ENCODE data around the gene AGFG2. TPM values are rescaled to one million over a fixed set of nuclear protein-coding genes. Genes with fewer than 3 reads are reported as not detected.
A peak's percentile ranks its signal among the peaks of the same experiment; 100 is the strongest.

Gene AGFG2
- polyA plus RNA-seq, 2 of the 4 experiments (the other 2 are of a cell fraction), result 16.0 to 31.8 TPM

DNA sequence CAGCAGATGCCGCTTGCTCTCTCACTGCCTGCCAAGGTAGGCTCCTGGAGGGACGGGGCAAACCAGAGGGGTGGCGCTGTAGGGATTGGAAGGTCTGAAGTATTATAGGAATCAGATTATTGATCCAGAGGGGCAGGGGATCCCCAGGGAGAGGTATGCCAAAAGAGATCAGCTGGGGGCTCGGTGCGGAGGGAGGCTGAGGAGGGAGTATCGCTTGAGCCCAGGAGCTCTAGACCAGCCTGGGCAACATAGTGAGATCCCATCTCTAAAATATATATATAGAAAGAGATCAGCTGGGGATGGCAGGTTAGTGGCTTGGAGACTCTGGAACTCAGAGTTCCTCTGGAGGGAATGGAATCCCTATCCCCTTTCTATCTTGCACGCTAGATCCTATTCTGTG lies 56.2 kb downstream of the AGFG2 start:
- ChIA-PET CTCF (interaction anchor here (1.3 to 2.6 kb wide), 4 partner anchors 9 to 96 kb away, joined by 4 to 11 read pairs (median 7); partner anchors contain the start of genes FBXO24 and LRCH4), POLR2A (no interaction called here)
- 86% methylated on average over 7 of the region's 7 CpGs for WGBS (ENCODE audit: missing lambda C conversion rate)
- no peaks in the 10 kb centered on the region for H3K4me1 ChIP-seq
- FAIRE-seq (no peak), DNase-seq (ENCODE audit: low read depth in 1 of 2, low spot score in 1 of 2) (no peak), ATAC-seq (no peak)
- no peak for TF ChIP-seq PHF8 (IDR thresholded peaks at IDR 0.05; ENCODE audit: borderline replicate concordance, low read depth)
- TF ChIP-seq HOXB5 (CRISPR knock-in tag; IDR thresholded peaks at IDR 0.05), result no peak
- TF ChIP-seq EHF (CRISPR knock-in tag; IDR thresholded peaks at IDR 0.05), result no peak
- TF ChIP-seq ZFP36 (IDR thresholded peaks at IDR 0.05; ENCODE audit: borderline replicate concordance, partially characterized antibody), result no peak
- no peak for TF ChIP-seq SMC3 (IDR thresholded peaks at IDR 0.05)
- TF ChIP-seq FOXS1 (CRISPR knock-in tag; IDR thresholded peaks at IDR 0.05), result no peak
- H3K4me2 ChIP-seq, result no peak overlapping the region
- H3K9me3 ChIP-seq, result no peaks in the 10 kb centered on the region
- H3K4me3 ChIP-seq, result no peak overlapping the region
- H3K27ac ChIP-seq, result no peak overlapping the region

DNA sequence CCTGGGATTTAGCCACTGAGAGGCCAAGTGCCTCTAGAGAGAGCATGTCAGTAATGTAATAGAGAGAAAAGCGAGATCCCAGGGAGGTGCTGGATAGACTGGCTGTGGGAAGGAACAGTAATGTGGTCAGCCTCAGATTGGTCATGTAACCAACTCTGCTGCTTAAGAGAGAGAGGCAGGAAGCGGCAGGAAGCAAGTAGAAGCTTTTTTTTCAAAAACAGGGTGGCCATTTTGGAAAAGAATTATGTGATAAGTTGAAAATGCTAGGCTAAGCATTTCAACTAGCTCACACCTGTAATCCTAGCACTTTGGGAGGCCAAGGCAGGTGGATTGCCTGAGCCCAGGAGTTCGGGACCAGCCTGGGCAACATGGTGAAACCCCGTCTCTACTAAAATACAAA lies 59.4 kb downstream of the AGFG2 start:
- ChIA-PET POLR2A (interaction anchor here (0.6 to 1.0 kb wide), 2 partner anchors 12 to 14 kb away, joined by 4 to 5 read pairs; partner anchors contain the start of gene FBXO24), CTCF (interaction anchor here (0.6 to 3.2 kb wide), 9 partner anchors 8 to 148 kb away, joined by 3 to 20 read pairs (median 4); partner anchors contain the start of genes FBXO24, LRCH4 and POP7)
- Histone ChIP-seq H3K9me3 (no peaks in the 10 kb centered on the region), H3K27ac (no peak overlapping the region), H3K4me3 (no peak overlapping the region), H3K4me2 (no peak overlapping the region), H3K4me1 (no peaks in the 10 kb centered on the region)
- DNase-seq (ENCODE audit: low read depth in 1 of 2, low spot score in 1 of 2), result no peak
- TF ChIP-seq CHD2 (IDR thresholded peaks at IDR 0.05; ENCODE audit: low read length, partially characterized antibody) (no peak), KDM5A (IDR thresholded peaks at IDR 0.05) (no peak), MAFK (IDR thresholded peaks at IDR 0.05; ENCODE audit: partially characterized antibody) (peak; percentile 66)
- no peak for FAIRE-seq
- no peak for ATAC-seq
- WGBS (ENCODE audit: missing lambda C conversion rate), result 72% methylated on average over 4 of the region's 4 CpGs

DNA sequence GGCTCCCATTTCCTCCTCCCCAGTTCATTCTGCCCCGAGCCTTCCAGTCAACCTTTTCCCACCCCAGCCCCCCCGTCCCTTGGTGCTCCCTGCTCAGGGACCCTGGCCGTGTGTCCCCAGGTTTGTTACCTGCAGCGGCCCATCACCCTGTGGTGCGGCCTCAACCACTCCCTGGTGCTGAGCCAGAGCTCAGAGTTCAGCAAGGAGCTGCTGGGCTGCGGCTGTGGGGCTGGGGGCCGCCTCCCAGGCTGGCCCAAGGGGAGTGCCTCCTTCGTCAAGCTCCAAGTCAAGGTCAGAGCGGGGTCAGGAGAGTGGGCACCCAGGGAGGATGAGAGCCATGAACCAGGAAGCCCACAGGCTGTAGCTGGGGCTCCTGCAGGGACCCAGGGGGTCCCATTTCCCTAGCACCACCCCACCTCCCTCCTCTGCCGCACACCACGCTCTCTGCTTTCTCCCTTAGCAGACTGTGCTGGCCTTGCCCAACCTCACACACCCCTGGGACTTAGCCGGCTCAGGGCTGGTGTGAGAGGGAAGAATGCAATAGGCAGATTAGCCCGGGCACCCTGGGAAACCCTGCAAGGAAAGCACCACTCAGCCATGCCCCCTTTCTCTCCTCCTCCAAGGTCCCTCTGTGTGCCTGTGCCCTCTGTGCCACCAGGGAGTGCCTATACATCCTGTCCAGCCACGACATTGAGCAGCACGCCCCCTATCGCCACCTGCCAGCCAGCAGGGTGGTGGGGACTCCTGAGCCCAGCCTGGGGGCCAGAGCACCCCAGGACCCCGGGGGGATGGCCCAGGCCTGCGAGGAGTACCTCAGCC lies 61.1 kb downstream of the AGFG2 start:
- POLR2A ChIA-PET, result interaction anchor here (0.5 kb wide), 1 partner anchor 11 kb away, joined by 3 read pairs; no protein-coding TSS in a partner anchor
- Histone ChIP-seq H3K4me1 (0 out of 3 replicates have a peak, but pooled peaks cover 4% of the 10 kb centered on the region), H3K4me3 (no peak overlapping the region), H3K9me3 (no peaks in the 10 kb centered on the region), H3K27ac (no peak overlapping the region), H3K4me2 (no peak overlapping the region)
- no peak for DNase-seq (ENCODE audit: low read depth in 1 of 2, low spot score in 1 of 2)
- TF ChIP-seq, protein P1, sequence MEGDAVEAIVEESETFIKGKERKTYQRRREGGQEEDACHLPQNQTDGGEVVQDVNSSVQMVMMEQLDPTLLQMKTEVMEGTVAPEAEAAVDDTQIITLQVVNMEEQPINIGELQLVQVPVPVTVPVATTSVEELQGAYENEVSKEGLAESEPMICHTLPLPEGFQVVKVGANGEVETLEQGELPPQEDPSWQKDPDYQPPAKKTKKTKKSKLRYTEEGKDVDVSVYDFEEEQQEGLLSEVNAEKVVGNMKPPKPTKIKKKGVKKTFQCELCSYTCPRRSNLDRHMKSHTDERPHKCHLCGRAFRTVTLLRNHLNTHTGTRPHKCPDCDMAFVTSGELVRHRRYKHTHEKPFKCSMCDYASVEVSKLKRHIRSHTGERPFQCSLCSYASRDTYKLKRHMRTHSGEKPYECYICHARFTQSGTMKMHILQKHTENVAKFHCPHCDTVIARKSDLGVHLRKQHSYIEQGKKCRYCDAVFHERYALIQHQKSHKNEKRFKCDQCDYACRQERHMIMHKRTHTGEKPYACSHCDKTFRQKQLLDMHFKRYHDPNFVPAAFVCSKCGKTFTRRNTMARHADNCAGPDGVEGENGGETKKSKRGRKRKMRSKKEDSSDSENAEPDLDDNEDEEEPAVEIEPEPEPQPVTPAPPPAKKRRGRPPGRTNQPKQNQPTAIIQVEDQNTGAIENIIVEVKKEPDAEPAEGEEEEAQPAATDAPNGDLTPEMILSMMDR (IDR thresholded peaks at IDR 0.05), result peak; percentile 16; the same call in 1 of the 3 replicates
- TF ChIP-seq, protein P2, sequence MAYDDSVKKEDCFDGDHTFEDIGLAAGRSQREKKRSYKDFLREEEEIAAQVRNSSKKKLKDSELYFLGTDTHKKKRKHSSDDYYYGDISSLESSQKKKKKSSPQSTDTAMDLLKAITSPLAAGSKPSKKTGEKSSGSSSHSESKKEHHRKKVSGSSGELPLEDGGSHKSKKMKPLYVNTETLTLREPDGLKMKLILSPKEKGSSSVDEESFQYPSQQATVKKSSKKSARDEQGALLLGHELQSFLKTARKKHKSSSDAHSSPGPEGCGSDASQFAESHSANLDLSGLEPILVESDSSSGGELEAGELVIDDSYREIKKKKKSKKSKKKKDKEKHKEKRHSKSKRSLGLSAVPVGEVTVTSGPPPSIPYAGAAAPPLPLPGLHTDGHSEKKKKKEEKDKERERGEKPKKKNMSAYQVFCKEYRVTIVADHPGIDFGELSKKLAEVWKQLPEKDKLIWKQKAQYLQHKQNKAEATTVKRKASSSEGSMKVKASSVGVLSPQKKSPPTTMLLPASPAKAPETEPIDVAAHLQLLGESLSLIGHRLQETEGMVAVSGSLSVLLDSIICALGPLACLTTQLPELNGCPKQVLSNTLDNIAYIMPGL (CRISPR knock-in tag; IDR thresholded peaks at IDR 0.05; ENCODE audit: borderline replicate concordance), result no peak
- ATAC-seq, result 0 out of 6 replicates have a peak, but pooled peaks of 1 of the 2 experiments have one; percentile 5
- WGBS (ENCODE audit: missing lambda C conversion rate), result 51% methylated on average over 9 of the region's 18 CpGs
- no peak for FAIRE-seq
- CTCF ChIA-PET, result interaction anchor here (0.7 to 3.2 kb wide), 5 partner anchors 12 to 105 kb away, joined by 3 to 20 read pairs (median 6); partner anchors contain the start of genes FBXO24, LRCH4 and POP7

DNA sequence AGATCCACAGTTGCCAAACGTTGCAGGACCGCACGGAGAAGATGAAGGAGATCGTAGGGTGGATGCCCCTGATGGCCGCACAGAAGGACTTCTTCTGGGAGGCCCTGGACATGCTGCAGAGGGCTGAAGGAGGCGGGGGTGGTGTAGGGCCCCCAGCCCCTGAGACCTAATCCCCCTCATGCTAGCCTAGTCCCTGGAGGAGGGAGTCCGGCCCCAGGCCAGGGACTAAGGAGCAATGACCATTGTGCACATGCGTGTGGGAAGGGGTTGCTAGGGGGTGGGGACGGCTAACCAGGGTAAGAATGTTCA lies 61.7 kb downstream of the AGFG2 start:
- WGBS (ENCODE audit: missing lambda C conversion rate), result 88% methylated on average over 9 of the region's 9 CpGs
- no peak for ATAC-seq
- ChIA-PET CTCF (interaction anchor here (1.5 kb wide), 1 partner anchor 41 kb away, joined by 6 read pairs; no protein-coding TSS in a partner anchor), POLR2A (no interaction called here)
- FAIRE-seq, result no peak
- no peak overlapping the region for H3K4me2 ChIP-seq
- H3K27ac ChIP-seq, result no peak overlapping the region
- H3K4me3 ChIP-seq, result no peak overlapping the region
- H3K4me1 ChIP-seq, result 0 out of 3 replicates have a peak, but pooled peaks cover 4% of the 10 kb centered on the region
- no peaks in the 10 kb centered on the region for H3K9me3 ChIP-seq
- no peak for DNase-seq (ENCODE audit: low read depth in 1 of 2, low spot score in 1 of 2)
- no peak for TF ChIP-seq NPAS2 (CRISPR knock-in tag; IDR thresholded peaks at IDR 0.05; ENCODE audit: borderline replicate concordance)
- no peak for TF ChIP-seq RFX5 (IDR thresholded peaks at IDR 0.05)
- no peak for TF ChIP-seq TFCP2L1 (CRISPR knock-in tag; IDR thresholded peaks at IDR 0.05)
- no peak for TF ChIP-seq HOXB13 (CRISPR knock-in tag; IDR thresholded peaks at IDR 0.05; ENCODE audit: low read depth)
- TF ChIP-seq, protein P3, sequence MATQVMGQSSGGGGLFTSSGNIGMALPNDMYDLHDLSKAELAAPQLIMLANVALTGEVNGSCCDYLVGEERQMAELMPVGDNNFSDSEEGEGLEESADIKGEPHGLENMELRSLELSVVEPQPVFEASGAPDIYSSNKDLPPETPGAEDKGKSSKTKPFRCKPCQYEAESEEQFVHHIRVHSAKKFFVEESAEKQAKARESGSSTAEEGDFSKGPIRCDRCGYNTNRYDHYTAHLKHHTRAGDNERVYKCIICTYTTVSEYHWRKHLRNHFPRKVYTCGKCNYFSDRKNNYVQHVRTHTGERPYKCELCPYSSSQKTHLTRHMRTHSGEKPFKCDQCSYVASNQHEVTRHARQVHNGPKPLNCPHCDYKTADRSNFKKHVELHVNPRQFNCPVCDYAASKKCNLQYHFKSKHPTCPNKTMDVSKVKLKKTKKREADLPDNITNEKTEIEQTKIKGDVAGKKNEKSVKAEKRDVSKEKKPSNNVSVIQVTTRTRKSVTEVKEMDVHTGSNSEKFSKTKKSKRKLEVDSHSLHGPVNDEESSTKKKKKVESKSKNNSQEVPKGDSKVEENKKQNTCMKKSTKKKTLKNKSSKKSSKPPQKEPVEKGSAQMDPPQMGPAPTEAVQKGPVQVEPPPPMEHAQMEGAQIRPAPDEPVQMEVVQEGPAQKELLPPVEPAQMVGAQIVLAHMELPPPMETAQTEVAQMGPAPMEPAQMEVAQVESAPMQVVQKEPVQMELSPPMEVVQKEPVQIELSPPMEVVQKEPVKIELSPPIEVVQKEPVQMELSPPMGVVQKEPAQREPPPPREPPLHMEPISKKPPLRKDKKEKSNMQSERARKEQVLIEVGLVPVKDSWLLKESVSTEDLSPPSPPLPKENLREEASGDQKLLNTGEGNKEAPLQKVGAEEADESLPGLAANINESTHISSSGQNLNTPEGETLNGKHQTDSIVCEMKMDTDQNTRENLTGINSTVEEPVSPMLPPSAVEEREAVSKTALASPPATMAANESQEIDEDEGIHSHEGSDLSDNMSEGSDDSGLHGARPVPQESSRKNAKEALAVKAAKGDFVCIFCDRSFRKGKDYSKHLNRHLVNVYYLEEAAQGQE (IDR thresholded peaks at IDR 0.05), result no peak
- no peak for TF ChIP-seq RAD21 (conservative IDR thresholded peaks at IDR 0.05 in 1 of 2, IDR thresholded peaks at IDR 0.05 in 1 of 2)
- TF ChIP-seq MAFK (IDR thresholded peaks at IDR 0.05; ENCODE audit: partially characterized antibody), result no peak
- TF ChIP-seq RNF2 (IDR thresholded peaks at IDR 0.05; ENCODE audit: borderline replicate concordance, low read depth), result no peak
- no peak for TF ChIP-seq FOSL2 (IDR thresholded peaks at IDR 0.05)
- no peak for TF ChIP-seq FOSL2 (CRISPR knock-in tag; IDR thresholded peaks at IDR 0.05)
- no peak for TF ChIP-seq FOSB (CRISPR knock-in tag; IDR thresholded peaks at IDR 0.05)
- no peak for TF ChIP-seq GATA3 (IDR thresholded peaks at IDR 0.05; ENCODE audit: borderline replicate concordance)
